ENCODE data around the gene GOLGA6L24.
"Not testable (repeated sequence)": the region's sequence is repeated elsewhere in the genome, so short reads cannot be mapped to it uniquely, and the experiment has no call there.

The GOLGA6L24 gene

GRCh38 chr15:28357984-28358383, at the start of gene GOLGA6L24:
GOLGA6L24 (minus strand) TSS chr15:28358084; CDS start chr15:28358023, 61 bp downstream.
- DNase-seq: not testable (repeated sequence)

GRCh38 chr15:28402774-28403435, 45.0 kb upstream of the GOLGA6L24 start:
- DNase-seq: not testable (repeated sequence)

- DNase-seq: not testable (repeated sequence)
Observed at GRCh38 chr15:28396022-28396421, 38.1 kb upstream of the GOLGA6L24 start.

- DNase-seq: not testable (repeated sequence)
Observed at GRCh38 chr15:28380053-28380452, 22.2 kb upstream of the GOLGA6L24 start.

GRCh38 chr15:28378364-28378763, 20.5 kb upstream of the GOLGA6L24 start, which contains the start of gene GOLGA8F:
GOLGA8F (plus strand) TSS chr15:28378664; CDS start chr15:28378762, 98 bp downstream.
- not testable (repeated sequence) for DNase-seq

- not testable (repeated sequence) for DNase-seq
Observed at GRCh38 chr15:28365502-28365901, 7.6 kb upstream of the GOLGA6L24 start.

GRCh38 chr15:28322129-28322588, 35.7 kb downstream of the GOLGA6L24 start, which contains the start of gene HERC2:
HERC2 (minus strand) TSS chr15:28322179; CDS start chr15:28321433, 746 bp downstream.
- DNase-seq: not testable (repeated sequence)

GRCh38 chr15:28321358-28322078, 36.4 kb downstream of the GOLGA6L24 start:
- not testable (repeated sequence) for DNase-seq

GRCh38 chr15:28319725-28320124, 38.2 kb downstream of the GOLGA6L24 start:
- not testable (repeated sequence) for DNase-seq

- DNase-seq: not testable (repeated sequence)
Observed at GRCh38 chr15:28318828-28319227, 39.1 kb downstream of the GOLGA6L24 start.

- not testable (repeated sequence) for DNase-seq
Observed at GRCh38 chr15:28318122-28318521, 39.8 kb downstream of the GOLGA6L24 start.

GRCh38 chr15:28316958-28317357, 40.9 kb downstream of the GOLGA6L24 start:
- DNase-seq: not testable (repeated sequence)

GRCh38 chr15:28310454-28310853, 47.4 kb downstream of the GOLGA6L24 start:
- DNase-seq: not testable (repeated sequence)

- not testable (repeated sequence) for DNase-seq
Observed at GRCh38 chr15:28308718-28309117, 49.2 kb downstream of the GOLGA6L24 start.

All from NCI-H226 (cell line).